Loucy (cell line): ENCODE data around the gene HEMGN.
A peak's percentile ranks its signal among the peaks of the same experiment; 100 is the strongest.

Source experiments
- H2AFZ ChIP-seq: fragments of 200-600 bp; sonication (generic); 2 replicates; pipeline ENCODE4 v1.6.0; 2016; ENCODE audit warnings: antibody characterized with exemption, mild to moderate bottlenecking, low read length, moderate library complexity
- H3F3A ChIP-seq: fragments of 200-600 bp; 2 replicates; pipeline ENCODE4 v1.6.0; 2016; ENCODE audit warnings: antibody characterized with exemption, low read depth, mild to moderate bottlenecking
- H3K27me3 ChIP-seq: fragments of 200-600 bp; sonication (generic); 2 replicates; pipeline ENCODE4 v1.6.1; 2014; ENCODE audit warnings: low read length, mild to moderate bottlenecking; ENCODE audit not compliant: insufficient read depth, poor library complexity, severe bottlenecking
- H3K36me3 ChIP-seq: fragments of 200-600 bp; sonication (generic); 2 replicates; pipeline ENCODE4 v1.6.1; 2016; ENCODE audit warnings: low read length; ENCODE audit not compliant: insufficient read depth
- H3K4me1 ChIP-seq: fragments of 200-600 bp; sonication (generic); 2 replicates; pipeline ENCODE4 v1.5.1; 2014; ENCODE audit warnings: low read length, mild to moderate bottlenecking; ENCODE audit not compliant: insufficient read depth, poor library complexity, severe bottlenecking
- H3K4me2 ChIP-seq: fragments of 200-600 bp; sonication (generic); 2 replicates; pipeline ENCODE4 v1.6.0; 2014; ENCODE audit warnings: antibody characterized with exemption, low read length, low read depth, mild to moderate bottlenecking; ENCODE audit not compliant: poor library complexity, severe bottlenecking
- H3K4me3 ChIP-seq: fragments of 200-600 bp; sonication (generic); 2 replicates; pipeline ENCODE4 v1.5.1; 2014; ENCODE audit warnings: low read length, mild to moderate bottlenecking, mixed read lengths; ENCODE audit not compliant: poor library complexity, severe bottlenecking
- H3K79me2 ChIP-seq: fragments of 200-600 bp; sonication (generic); 2 replicates; pipeline ENCODE4 v1.6.1; 2014; ENCODE audit warnings: low read length; ENCODE audit not compliant: insufficient read depth
- H3K9ac ChIP-seq: fragments of 200-600 bp; sonication (generic); 2 replicates; pipeline ENCODE4 v1.6.0; 2014; ENCODE audit warnings: mild to moderate bottlenecking, low read depth, low read length, moderate library complexity; ENCODE audit not compliant: poor library complexity, severe bottlenecking
- H3K9me2 ChIP-seq: fragments of 200-600 bp; sonication (generic); replicated peaks from 2 replicates; pipeline ENCODE4 v1.6.1; 2016; ENCODE audit warnings: low read depth, low read length, mixed read lengths
- H3K9me3 ChIP-seq: fragments of 200-600 bp; sonication (generic); 2 replicates; pipeline ENCODE4 v1.6.1; 2014; ENCODE audit warnings: mild to moderate bottlenecking, antibody characterized with exemption, low read length, low read depth; ENCODE audit not compliant: insufficient read depth
- H4K20me1 ChIP-seq: fragments of 200-600 bp; sonication (generic); 2 replicates; pipeline ENCODE4 v1.6.0; 2014; ENCODE audit warnings: antibody characterized with exemption, low read length, mild to moderate bottlenecking; ENCODE audit not compliant: insufficient read depth, poor library complexity, severe bottlenecking
- CTCF ChIP-seq: fragments of 200-600 bp; sonication (generic); conservative IDR thresholded peaks from 2 replicates; pipeline ENCODE4 v1.5.1; 2014; ENCODE audit warnings: mild to moderate bottlenecking, antibody characterized with exemption, low read length
- EZH2phosphoT487 ChIP-seq: fragments of 200-600 bp; IDR thresholded peaks from 2 replicates; pipeline ENCODE4 v1.6.1; 2018; ENCODE audit warnings: antibody characterized with exemption, mild to moderate bottlenecking, moderate library complexity, borderline replicate concordance

HEMGN gene

GRCh38 chr9:97981846-97982682, 44.1 kb upstream of the HEMGN start:
- no peaks in the 10 kb centered on the region for H3F3A ChIP-seq

GRCh38 chr9:97980918-97981845, 43.2 kb upstream of the HEMGN start:
- peak overlapping the region; percentile 78 for H3K4me2 ChIP-seq
- no peaks in the 10 kb centered on the region for H3K9me2 ChIP-seq
- peaks cover 2% of the 10 kb centered on the region for H4K20me1 ChIP-seq
- peaks cover 41% of the 10 kb centered on the region for H3K4me1 ChIP-seq
- H3K9ac ChIP-seq = peak overlapping the region; percentile 100
- peaks cover 56% of the 10 kb centered on the region for H3K79me2 ChIP-seq
- TF ChIP-seq EZH2phosphoT487 (no peak), CTCF (no peak)
- no peaks in the 10 kb centered on the region for H3K9me3 ChIP-seq
- H3F3A ChIP-seq = no peaks in the 10 kb centered on the region
- H3K36me3 ChIP-seq = no peaks in the 10 kb centered on the region
- no peak overlapping the region for H2AFZ ChIP-seq
- peak overlapping the region; percentile 83 for H3K4me3 ChIP-seq
- peaks cover 5% of the 10 kb centered on the region for H3K27me3 ChIP-seq

More at GRCh38 chr9:97981846-97982682, 44.1 kb upstream of the HEMGN start:
- Histone ChIP-seq H3K4me1 (peaks cover 50% of the 10 kb centered on the region), H3K27me3 (peaks cover 5% of the 10 kb centered on the region), H3K9me3 (no peaks in the 10 kb centered on the region), H3K9me2 (no peaks in the 10 kb centered on the region), H2AFZ (peak overlapping the region; percentile 73; the same call in 1 of the 2 replicates), H3K36me3 (no peaks in the 10 kb centered on the region), H3K4me2 (peak overlapping the region; percentile 78), H4K20me1 (peaks cover 11% of the 10 kb centered on the region), H3K79me2 (peaks cover 64% of the 10 kb centered on the region), H3K9ac (peak overlapping the region; percentile 100), H3K4me3 (peak overlapping the region; percentile 83)
- TF ChIP-seq CTCF = no peak

- Histone ChIP-seq H2AFZ (no peak overlapping the region), H3K4me2 (peak overlapping the region; percentile 78), H3K9me2 (no peaks in the 10 kb centered on the region), H3K9me3 (no peaks in the 10 kb centered on the region), H3K9ac (peak overlapping the region; percentile 100), H3K4me3 (no peak overlapping the region), H3K36me3 (no peaks in the 10 kb centered on the region), H3K27me3 (peaks cover 5% of the 10 kb centered on the region), H3K79me2 (peaks cover 56% of the 10 kb centered on the region), H3K4me1 (peaks cover 36% of the 10 kb centered on the region), H4K20me1 (no peaks in the 10 kb centered on the region), H3F3A (no peaks in the 10 kb centered on the region)
- TF ChIP-seq CTCF = no peak
- TF ChIP-seq EZH2phosphoT487 = no peak
Measured at GRCh38 chr9:97980479-97980803, 42.5 kb upstream of the HEMGN start.
